HG02852 (cell line): ENCODE data around the gene ICAM1.

Experiments used
- ATAC-seq: cut with Tn5 transposase; IDR thresholded peaks from one replicate; pipeline ENCODE4 v1.9.1; 2021; ENCODE audit warnings: mild to moderate bottlenecking, moderate library complexity; ENCODE audit not compliant: unreplicated experiment

ICAM1 gene

GRCh38 chr19:10292789-10293636 is 22.1 kb downstream of the ICAM1 start:
- ATAC-seq, result no peak

- no peak for ATAC-seq
Measured at GRCh38 chr19:10293637-10294367, 22.9 kb downstream of the ICAM1 start.

- no peak for ATAC-seq
Measured at GRCh38 chr19:10294368-10294697, 23.4 kb downstream of the ICAM1 start.

GRCh38 chr19:10295305-10295846 is 24.5 kb downstream of the ICAM1 start:
- ATAC-seq, result no peak

GRCh38 chr19:10295847-10296591 is 25.1 kb downstream of the ICAM1 start:
- no peak for ATAC-seq

- no peak for ATAC-seq
Measured at GRCh38 chr19:10299545-10300458, 28.9 kb downstream of the ICAM1 start.

- ATAC-seq, result no peak
Measured at GRCh38 chr19:10305139-10305806, 34.4 kb downstream of the ICAM1 start.

GRCh38 chr19:10306327-10306726 is 35.4 kb downstream of the ICAM1 start:
- no peak for ATAC-seq

- ATAC-seq, result no peak
Measured at GRCh38 chr19:10309423-10309822, 38.5 kb downstream of the ICAM1 start, which contains the start of gene ZGLP1. TSS of gene ZGLP1 (minus strand) at chr19:10309815.

GRCh38 chr19:10315335-10316214 is 44.7 kb downstream of the ICAM1 start, which contains the start of gene FDX2:
TSS of gene FDX2 (minus strand) at chr19:10316015. CDS start at chr19:10315996, 19 bp downstream.
- ATAC-seq, result peak; percentile 45

- ATAC-seq, result no peak
Measured at GRCh38 chr19:10316229-10317044, 45.5 kb downstream of the ICAM1 start.

- no peak for ATAC-seq
Measured at GRCh38 chr19:10317045-10317856, 46.3 kb downstream of the ICAM1 start.

- no peak for ATAC-seq
Measured at GRCh38 chr19:10317857-10318462, 47.0 kb downstream of the ICAM1 start.

- no peak for ATAC-seq
Measured at GRCh38 chr19:10318807-10319682, 48.1 kb downstream of the ICAM1 start.

- ATAC-seq, result no peak
Measured at GRCh38 chr19:10320602-10321416, 49.9 kb downstream of the ICAM1 start.
